Measurements from ENCODE around the gene NLE1. TPM values are rescaled to one million over a fixed set of nuclear protein-coding genes. Genes with fewer than 3 reads are reported as not detected.
"Not testable (repeated sequence)": the region's sequence is repeated elsewhere in the genome, so short reads cannot be mapped to it uniquely, and the experiment has no call there.

The NLE1 gene
- total and polyA plus RNA-seq, 4 donors = 2.1 to 7.7 (median 5.8) TPM

- TF ChIP-seq CTCF (IDR thresholded peaks at IDR 0.05; ENCODE audit: low read depth, low read length, missing input control) = no peak
Observed at GRCh38 chr17:35095741-35096140, 46.4 kb downstream of the NLE1 start (continued).

- no peak overlapping the region for H3K27ac ChIP-seq (ENCODE audit: low read depth in 1 of 2, low read length in 2 of 2)
- no peak for TF ChIP-seq SP1 (IDR thresholded peaks at IDR 0.05)
- DNase-seq (ENCODE audit: low spot score) = no peak
- H3K9me3 ChIP-seq (ENCODE audit: control insufficient read depth in 4 of 4, low read length in 3 of 4) = no peaks in the 10 kb centered on the region
- H3K36me3 ChIP-seq (ENCODE audit: control insufficient read depth in 4 of 4, insufficient read depth in 3 of 4, low read depth in 1 of 4, low read length in 3 of 4) = peaks cover 0 to 6% (median under 1%) of the 10 kb centered on the region in 4 donors
- WGBS = 87% methylated on average over 2 of the region's 2 CpGs
- no peaks in the 10 kb centered on the region for H3K27me3 ChIP-seq (ENCODE audit: control insufficient read depth in 4 of 4, insufficient read depth in 4 of 4, low read length in 3 of 4)
- H3K4me1 ChIP-seq (ENCODE audit: control insufficient read depth in 4 of 4, insufficient read depth in 4 of 4, low read length in 3 of 4) = peaks cover 0 to 1% (median 0%) of the 10 kb centered on the region in 4 donors
- no peak overlapping the region for H3K9ac ChIP-seq (ENCODE audit: low read depth in 1 of 2, low read length in 2 of 2)
- H3K4me3 ChIP-seq (ENCODE audit: low read depth in 1 of 3, low read length in 3 of 3) = no peak overlapping the region
Observed at GRCh38 chr17:35094902-35095301, 47.2 kb downstream of the NLE1 start.

- 93% methylated on average over 11 of the region's 11 CpGs for WGBS
- H3K4me3 ChIP-seq (ENCODE audit: low read depth in 1 of 3, low read length in 3 of 3); H3K9ac ChIP-seq (ENCODE audit: low read depth in 1 of 2, low read length in 2 of 2): not testable (repeated sequence)
Observed at GRCh38 chr17:35090707-35091106, 51.4 kb downstream of the NLE1 start.

GRCh38 chr17:35089586-35090296 lies 52.4 kb downstream of the NLE1 start:
- DNase-seq (ENCODE audit: low spot score) = no peak
- H3K36me3 ChIP-seq (ENCODE audit: control insufficient read depth in 4 of 4, insufficient read depth in 3 of 4, low read depth in 1 of 4, low read length in 3 of 4) = no peaks in the 10 kb centered on the region
- TF ChIP-seq HNF4A (conservative IDR thresholded peaks at IDR 0.05) (no peak), TAF1 (conservative IDR thresholded peaks at IDR 0.05) (no peak)
- H3K9me3 ChIP-seq (ENCODE audit: control insufficient read depth in 4 of 4, low read length in 3 of 4) = no peaks in the 10 kb centered on the region
- 48% methylated on average over 22 of the region's 22 CpGs for WGBS
- no peaks in the 10 kb centered on the region for H3K27me3 ChIP-seq (ENCODE audit: control insufficient read depth in 4 of 4, insufficient read depth in 4 of 4, low read length in 3 of 4)
- peaks cover 5 to 29% (median 9%) of the 10 kb centered on the region in 4 donors for H3K4me1 ChIP-seq (ENCODE audit: control insufficient read depth in 4 of 4, insufficient read depth in 4 of 4, low read length in 3 of 4)
- H3K27ac ChIP-seq (ENCODE audit: low read depth in 1 of 2, low read length in 2 of 2) = peak overlapping the region; percentile 37 to 58
- peak overlapping the region; percentile 14 to 56 for H3K9ac ChIP-seq (ENCODE audit: low read depth in 1 of 2, low read length in 2 of 2)
- H3K4me3 ChIP-seq (ENCODE audit: low read depth in 1 of 3, low read length in 3 of 3) = peak overlapping the region in 2 of 3 donors; percentile 18 to 90

More at GRCh38 chr17:35090707-35091106, 51.4 kb downstream of the NLE1 start:
- DNase-seq (ENCODE audit: low spot score); H3K27ac ChIP-seq (ENCODE audit: low read depth in 1 of 2, low read length in 2 of 2); H3K36me3 ChIP-seq (ENCODE audit: control insufficient read depth in 4 of 4, insufficient read depth in 3 of 4, low read depth in 1 of 4, low read length in 3 of 4); H3K27me3 ChIP-seq (ENCODE audit: control insufficient read depth in 4 of 4, insufficient read depth in 4 of 4, low read length in 3 of 4); H3K9me3 ChIP-seq (ENCODE audit: control insufficient read depth in 4 of 4, low read length in 3 of 4): not testable (repeated sequence)
- peaks cover 5 to 29% (median 9%) of the 10 kb centered on the region in 4 donors for H3K4me1 ChIP-seq (ENCODE audit: control insufficient read depth in 4 of 4, insufficient read depth in 4 of 4, low read length in 3 of 4)

- H3K27me3 ChIP-seq (ENCODE audit: control insufficient read depth in 4 of 4, insufficient read depth in 4 of 4, low read length in 3 of 4) = no peaks in the 10 kb centered on the region
- 1% methylated on average over 78 of the region's 80 CpGs for WGBS
- no peaks in the 10 kb centered on the region for H3K36me3 ChIP-seq (ENCODE audit: control insufficient read depth in 4 of 4, insufficient read depth in 3 of 4, low read depth in 1 of 4, low read length in 3 of 4)
- H3K27ac ChIP-seq (ENCODE audit: low read depth in 1 of 2, low read length in 2 of 2) = peak overlapping the region; percentile 88 to 96
- peak overlapping the region; percentile 79 to 97 (median 90) for H3K4me3 ChIP-seq (ENCODE audit: low read depth in 1 of 3, low read length in 3 of 3)
- peak; percentile 83 for TF ChIP-seq CTCF (IDR thresholded peaks at IDR 0.05; ENCODE audit: low read depth, low read length, missing input control)
- TF ChIP-seq RAD21 (IDR thresholded peaks at IDR 0.05) = peak; percentile 54 to 74
- no peak for TF ChIP-seq JUND (IDR thresholded peaks at IDR 0.05)
- no peaks in the 10 kb centered on the region for H3K9me3 ChIP-seq (ENCODE audit: control insufficient read depth in 4 of 4, low read length in 3 of 4)
- H3K4me1 ChIP-seq (ENCODE audit: control insufficient read depth in 4 of 4, insufficient read depth in 4 of 4, low read length in 3 of 4) = peaks cover 5 to 29% (median 9%) of the 10 kb centered on the region in 4 donors
- peak overlapping the region; percentile 82 to 86 for H3K9ac ChIP-seq (ENCODE audit: low read depth in 1 of 2, low read length in 2 of 2)
- peak; percentile 95 for DNase-seq (ENCODE audit: low spot score)
Observed at GRCh38 chr17:35088881-35089585, 53.1 kb downstream of the NLE1 start.

All from liver (tissue), 9 donors.